Measurements from ENCODE around the gene TIPIN. TPM values are rescaled to one million over a fixed set of nuclear protein-coding genes. Genes with fewer than 3 reads are reported as not detected.

Gene TIPIN
- polyA plus RNA-seq, 1 donor from 2014 or later, result 4.7 TPM

DNA sequence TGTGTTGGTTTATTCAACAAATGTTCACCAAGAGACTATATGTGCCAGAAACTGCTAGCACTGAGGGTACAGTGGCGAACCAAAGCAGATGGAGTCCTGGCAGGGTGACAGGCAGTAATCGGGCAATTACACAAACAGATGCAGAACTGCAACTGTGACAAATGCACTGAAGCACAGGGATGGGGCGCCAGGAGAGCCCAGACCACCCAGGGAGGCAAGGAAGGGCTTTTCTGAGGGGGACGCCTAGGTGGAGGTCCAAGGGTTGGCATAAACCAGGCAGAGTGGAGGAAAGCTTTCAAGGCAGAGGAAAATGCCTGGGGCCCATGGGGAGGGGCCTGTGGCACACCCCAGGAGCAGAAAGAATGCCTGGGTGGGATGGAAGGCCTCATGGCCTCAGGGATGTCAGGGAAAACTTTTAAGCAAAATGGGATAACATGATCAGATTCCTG lies 57.7 kb downstream of the TIPIN start:
- H3K27ac Mint-ChIP-seq, result no peak overlapping the region
- no peak overlapping the region for H3K4me3 Mint-ChIP-seq

DNA sequence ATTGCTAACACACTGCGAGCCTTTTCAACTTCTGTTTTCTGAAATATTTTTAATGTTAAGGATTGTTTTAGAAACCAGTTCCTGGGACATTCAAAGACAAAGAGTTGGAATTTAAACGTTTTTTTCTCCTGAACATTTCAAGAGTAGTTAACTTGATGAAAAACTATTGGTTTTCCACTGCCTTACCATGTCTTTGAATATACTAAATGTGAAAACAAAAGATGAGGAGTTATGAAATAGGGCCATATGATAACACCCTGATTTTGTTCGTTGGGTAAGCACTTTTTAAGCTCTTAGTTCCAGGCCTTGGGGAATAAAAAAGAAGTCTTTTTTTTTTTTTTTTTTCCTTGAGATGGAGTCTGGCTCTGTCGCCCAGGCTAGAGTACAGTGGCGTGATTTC lies 60.3 kb downstream of the TIPIN start:
- Mint-ChIP-seq H3K27ac (no peak overlapping the region), H3K4me3 (peak overlapping the region in 1 of 4 donors; percentile 40), H3K36me3 (no peaks in the 10 kb centered on the region), H3K4me1 (peaks cover 18 to 28% (median 21%) of the 10 kb centered on the region in 3 donors), H3K27me3 (no peaks in the 10 kb centered on the region), H3K9me3 (no peaks in the 10 kb centered on the region)

More for the DNA sequence above, 57.7 kb downstream of the TIPIN start:
- Mint-ChIP-seq H3K9me3 (no peaks in the 10 kb centered on the region), H3K27me3 (no peaks in the 10 kb centered on the region), H3K4me1 (peaks cover 10 to 18% (median 12%) of the 10 kb centered on the region in 3 donors), H3K36me3 (no peaks in the 10 kb centered on the region)

DNA sequence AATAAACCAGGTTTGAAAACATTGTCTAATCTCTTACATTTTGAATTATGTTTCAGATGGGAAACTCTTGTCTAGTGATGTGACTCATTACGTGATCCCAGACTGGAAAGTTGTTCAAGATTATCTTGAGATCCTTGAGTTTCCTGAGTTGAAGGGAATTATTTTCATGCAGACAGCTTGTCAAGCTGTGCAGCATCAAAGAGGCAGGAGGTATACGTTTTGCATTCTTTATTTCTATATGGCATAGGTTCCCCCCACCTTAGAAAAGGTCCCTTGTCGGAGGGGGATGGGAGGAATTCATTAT lies 61.6 kb downstream of the TIPIN start:
- peak overlapping the region; percentile 82 to 96 (median 90) for H3K4me3 Mint-ChIP-seq
- H3K4me1 Mint-ChIP-seq, result peaks cover 23 to 34% (median 23%) of the 10 kb centered on the region in 3 donors
- H3K36me3 Mint-ChIP-seq, result no peaks in the 10 kb centered on the region
- no peaks in the 10 kb centered on the region for H3K27me3 Mint-ChIP-seq
- H3K27ac Mint-ChIP-seq, result peak overlapping the region; percentile 86 to 97 (median 92)
- no peaks in the 10 kb centered on the region for H3K9me3 Mint-ChIP-seq

DNA sequence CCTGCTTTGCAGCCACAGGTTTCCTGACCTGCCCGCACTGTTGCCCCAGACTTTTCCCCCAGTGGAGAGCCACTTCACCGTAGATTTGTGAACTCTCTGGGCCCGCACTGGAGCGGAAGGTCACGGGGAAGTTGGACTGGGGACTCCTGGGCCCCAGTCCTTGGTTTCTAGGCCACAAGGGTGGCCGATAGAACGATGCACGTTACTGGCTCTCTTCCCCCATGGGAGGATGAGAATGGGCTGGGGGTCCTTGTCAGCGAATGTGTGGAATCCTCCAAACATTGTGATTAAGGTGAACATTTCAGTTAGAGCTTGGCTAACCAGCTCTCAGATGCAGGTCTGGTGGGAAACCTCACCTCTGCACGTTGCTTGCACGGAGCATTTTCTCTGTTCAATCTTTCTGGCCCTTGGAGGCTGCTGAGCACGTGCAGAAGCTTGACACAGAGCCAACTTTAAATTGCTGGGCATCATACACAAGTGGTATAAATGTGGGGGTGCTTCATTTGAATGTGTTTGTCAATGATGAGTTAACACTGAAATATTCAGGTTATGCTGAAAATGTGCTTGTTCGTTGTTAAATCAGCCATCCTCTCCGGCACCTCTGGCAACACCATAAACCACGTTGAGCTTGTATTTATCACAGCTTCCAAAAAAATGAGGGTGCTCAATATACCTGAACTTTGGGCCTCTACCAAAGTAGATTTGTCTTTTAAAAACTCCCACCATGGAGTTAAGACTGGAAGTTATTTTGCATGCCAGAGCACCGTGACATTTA lies 62.1 kb downstream of the TIPIN start:
- H3K4me1 Mint-ChIP-seq, result peaks cover 23 to 34% (median 23%) of the 10 kb centered on the region in 3 donors
- H3K27me3 Mint-ChIP-seq, result no peaks in the 10 kb centered on the region
- no peaks in the 10 kb centered on the region for H3K36me3 Mint-ChIP-seq
- peak overlapping the region; percentile 82 to 96 (median 90) for H3K4me3 Mint-ChIP-seq
- H3K9me3 Mint-ChIP-seq, result no peaks in the 10 kb centered on the region
- peak overlapping the region; percentile 86 to 97 (median 92) for H3K27ac Mint-ChIP-seq

DNA sequence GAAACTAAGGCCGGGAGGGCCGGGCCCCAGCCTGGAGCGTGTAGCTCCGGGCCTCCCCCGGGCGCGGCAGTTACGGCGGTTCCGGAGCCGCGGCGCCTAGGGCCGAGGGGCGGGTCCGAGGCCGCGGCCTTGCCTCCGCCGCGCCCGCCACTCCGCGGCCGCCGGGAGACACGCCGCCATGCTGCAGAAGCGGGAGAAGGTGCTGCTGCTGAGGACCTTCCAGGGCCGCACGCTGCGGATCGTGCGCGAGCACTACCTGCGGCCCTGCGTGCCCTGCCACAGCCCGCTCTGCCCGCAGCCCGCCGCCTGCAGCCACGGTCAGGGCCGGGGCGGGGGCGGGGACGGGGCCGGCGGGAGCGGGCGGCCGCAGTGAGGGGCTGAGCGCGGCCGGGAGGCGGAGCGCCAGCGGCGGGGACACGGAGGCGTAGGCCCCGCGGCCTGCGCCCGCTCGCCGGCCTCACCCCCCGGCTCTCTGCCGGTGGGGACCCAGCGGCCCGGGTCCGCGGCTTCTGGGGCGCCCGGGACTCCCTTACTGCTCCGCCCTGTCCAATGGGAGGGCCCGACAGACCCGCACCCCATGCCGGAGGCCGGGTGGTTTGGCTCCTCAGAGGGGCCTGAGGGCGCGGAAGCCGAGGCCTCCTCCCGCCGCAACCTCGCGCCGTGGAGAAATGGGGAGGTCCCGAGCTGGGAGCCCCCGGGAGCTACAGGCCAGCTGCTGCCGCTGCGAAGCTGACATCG lies 62.9 kb downstream of the TIPIN start, which contains the start of gene DIS3L:
Gene DIS3L, plus strand, starts transcription at position 150 of the 738 bp plus-strand sequence. Its CDS starts 29 bp downstream, at position 179.
- no peaks in the 10 kb centered on the region for H3K36me3 Mint-ChIP-seq
- H3K4me1 Mint-ChIP-seq, result peaks cover 23 to 34% (median 23%) of the 10 kb centered on the region in 3 donors
- H3K27me3 Mint-ChIP-seq, result no peaks in the 10 kb centered on the region
- peak within 1 kb of the TSS; percentile 91 to 97 (median 94) for H3K27ac Mint-ChIP-seq
- H3K9me3 Mint-ChIP-seq, result no peaks in the 10 kb centered on the region
- H3K4me3 Mint-ChIP-seq, result peak within 1 kb of the TSS; percentile 86 to 96 (median 93)

DNA sequence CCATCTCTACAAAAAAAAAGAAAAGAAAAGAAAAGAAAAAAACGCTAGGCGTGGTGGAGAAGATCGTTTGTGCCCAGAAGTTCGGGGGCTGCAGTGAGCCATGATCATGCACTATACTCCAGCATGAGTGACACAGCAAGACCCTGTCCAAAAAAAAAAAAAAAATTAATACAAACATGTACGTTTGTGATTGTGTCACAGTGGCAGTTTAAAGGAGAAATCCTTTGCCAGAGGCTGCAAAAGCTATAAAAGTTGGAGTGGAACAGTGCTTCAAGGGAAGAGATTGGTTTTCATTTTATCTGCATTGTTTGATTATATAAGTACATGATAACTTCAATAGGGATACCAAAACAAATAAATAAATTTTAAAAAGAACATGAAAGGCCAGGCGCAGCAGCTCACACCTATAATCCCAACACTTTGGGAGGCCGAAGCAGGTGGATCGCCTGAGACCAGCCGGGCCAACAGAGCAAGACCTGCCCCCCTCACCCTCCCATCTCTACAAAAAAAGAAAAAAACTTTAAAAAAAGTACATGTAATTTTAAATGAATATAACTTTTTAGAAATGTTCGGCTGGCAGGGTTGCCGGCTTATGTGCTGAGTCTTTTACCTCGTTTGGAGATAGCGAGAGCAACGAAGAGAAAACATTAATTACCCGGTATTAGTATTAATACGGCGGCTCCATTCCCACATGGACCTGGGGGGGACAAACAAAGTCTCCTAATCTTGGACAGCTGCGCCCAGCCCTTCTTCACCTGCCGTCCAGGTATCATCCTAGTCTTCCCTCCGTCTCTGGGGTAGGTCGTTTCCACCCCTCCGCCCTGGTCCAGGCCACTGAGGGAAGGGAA lies 63.7 kb downstream of the TIPIN start:
- H3K27ac Mint-ChIP-seq, result peak overlapping the region; percentile 88 to 94 (median 91)
- H3K9me3 Mint-ChIP-seq, result no peaks in the 10 kb centered on the region
- peaks cover 23 to 34% (median 23%) of the 10 kb centered on the region in 3 donors for H3K4me1 Mint-ChIP-seq
- peak overlapping the region; percentile 81 to 93 (median 89) for H3K4me3 Mint-ChIP-seq
- H3K27me3 Mint-ChIP-seq, result no peaks in the 10 kb centered on the region
- no peaks in the 10 kb centered on the region for H3K36me3 Mint-ChIP-seq

DNA sequence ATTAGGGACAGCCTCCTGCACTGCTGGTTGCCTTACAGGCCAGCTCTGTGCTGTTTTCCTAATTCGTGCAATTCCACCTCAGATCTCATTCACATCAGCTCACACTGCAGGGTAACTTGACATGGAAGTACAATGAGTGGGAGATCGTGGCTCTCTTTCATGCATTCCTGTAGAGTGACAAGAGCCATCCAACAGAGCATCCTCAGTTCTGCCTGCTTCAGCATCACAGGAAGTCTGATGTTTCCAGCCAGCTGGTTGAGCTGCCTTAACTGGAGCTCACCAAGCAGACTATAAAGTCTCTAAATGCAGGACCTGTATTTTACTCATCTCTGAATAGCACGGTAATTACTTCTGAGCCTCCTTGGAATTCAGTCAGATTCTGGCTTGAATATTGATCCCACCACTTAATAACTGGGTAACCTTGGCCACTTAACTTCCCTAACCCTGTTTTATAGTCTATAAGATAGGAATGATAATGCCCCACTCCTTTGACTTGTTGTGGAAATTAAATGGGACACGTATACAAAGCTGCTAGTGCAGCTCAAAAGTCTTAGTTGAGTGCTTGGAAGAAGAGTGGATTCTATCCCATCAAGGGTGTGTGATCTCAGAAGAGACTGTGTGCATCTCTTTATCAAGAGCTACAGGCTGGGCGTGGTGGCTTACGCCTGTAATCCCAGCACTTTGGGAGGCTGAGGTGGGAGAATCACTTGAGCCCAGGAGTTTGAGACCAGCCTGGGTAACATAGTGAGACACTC lies 64.5 kb downstream of the TIPIN start:
- Mint-ChIP-seq H3K27me3 (no peaks in the 10 kb centered on the region), H3K27ac (peak overlapping the region; percentile 88 to 94 (median 91)), H3K4me3 (peak overlapping the region; percentile 81 to 93 (median 89)), H3K36me3 (no peaks in the 10 kb centered on the region), H3K9me3 (no peaks in the 10 kb centered on the region), H3K4me1 (peaks cover 26 to 37% (median 28%) of the 10 kb centered on the region in 3 donors)

DNA sequence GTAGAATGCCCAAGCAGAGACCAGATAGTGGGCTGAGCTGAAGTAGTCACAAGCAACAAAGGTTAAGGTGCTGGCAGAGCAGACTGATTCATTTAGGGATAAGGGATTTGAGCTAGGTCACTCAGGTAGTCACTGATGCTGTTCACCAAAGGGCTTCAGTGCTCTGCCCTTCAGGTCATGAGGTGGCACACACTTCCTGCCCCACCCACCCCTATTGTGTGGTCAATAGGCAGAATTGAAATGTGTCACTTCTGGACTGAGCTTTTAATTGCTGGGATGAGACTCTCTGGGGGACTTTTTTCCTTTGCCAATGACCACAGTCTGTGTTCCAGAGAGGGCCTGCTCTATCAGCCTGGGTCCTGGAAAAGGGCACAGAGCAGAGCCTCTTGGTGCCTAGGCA lies 66.0 kb downstream of the TIPIN start:
- H3K4me3 Mint-ChIP-seq, result peak overlapping the region in 1 of 4 donors; percentile 41
- no peaks in the 10 kb centered on the region for H3K36me3 Mint-ChIP-seq
- peaks cover 23 to 29% (median 28%) of the 10 kb centered on the region in 3 donors for H3K4me1 Mint-ChIP-seq
- no peaks in the 10 kb centered on the region for H3K9me3 Mint-ChIP-seq
- peak overlapping the region in 1 of 3 donors; percentile 43 for H3K27ac Mint-ChIP-seq
- no peaks in the 10 kb centered on the region for H3K27me3 Mint-ChIP-seq

DNA sequence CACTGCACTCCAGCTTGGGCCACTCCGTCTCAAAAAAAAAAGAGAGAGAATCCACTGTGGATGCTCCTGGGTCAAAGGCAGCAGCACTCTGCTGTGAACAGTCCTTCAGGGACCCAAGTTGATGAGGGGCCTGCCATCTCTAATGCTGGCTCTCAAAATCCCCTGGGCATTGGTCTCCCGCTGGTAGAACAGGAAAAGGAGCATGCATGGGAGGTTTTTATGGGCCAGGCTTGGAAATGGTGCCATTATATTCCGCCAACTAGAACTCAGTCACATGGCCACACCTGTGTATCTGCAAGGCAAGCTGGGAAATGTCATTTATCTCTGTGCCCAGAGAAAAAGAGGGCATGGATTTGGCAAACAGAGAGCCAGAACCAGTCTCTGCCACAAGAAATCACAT lies 66.5 kb downstream of the TIPIN start:
- H3K27ac Mint-ChIP-seq, result no peak overlapping the region
- H3K27me3 Mint-ChIP-seq, result no peaks in the 10 kb centered on the region
- H3K4me1 Mint-ChIP-seq, result peaks cover 20 to 27% (median 27%) of the 10 kb centered on the region in 3 donors
- H3K36me3 Mint-ChIP-seq, result no peaks in the 10 kb centered on the region
- no peaks in the 10 kb centered on the region for H3K9me3 Mint-ChIP-seq
- H3K4me3 Mint-ChIP-seq, result peak overlapping the region in 1 of 4 donors; percentile 41

DNA sequence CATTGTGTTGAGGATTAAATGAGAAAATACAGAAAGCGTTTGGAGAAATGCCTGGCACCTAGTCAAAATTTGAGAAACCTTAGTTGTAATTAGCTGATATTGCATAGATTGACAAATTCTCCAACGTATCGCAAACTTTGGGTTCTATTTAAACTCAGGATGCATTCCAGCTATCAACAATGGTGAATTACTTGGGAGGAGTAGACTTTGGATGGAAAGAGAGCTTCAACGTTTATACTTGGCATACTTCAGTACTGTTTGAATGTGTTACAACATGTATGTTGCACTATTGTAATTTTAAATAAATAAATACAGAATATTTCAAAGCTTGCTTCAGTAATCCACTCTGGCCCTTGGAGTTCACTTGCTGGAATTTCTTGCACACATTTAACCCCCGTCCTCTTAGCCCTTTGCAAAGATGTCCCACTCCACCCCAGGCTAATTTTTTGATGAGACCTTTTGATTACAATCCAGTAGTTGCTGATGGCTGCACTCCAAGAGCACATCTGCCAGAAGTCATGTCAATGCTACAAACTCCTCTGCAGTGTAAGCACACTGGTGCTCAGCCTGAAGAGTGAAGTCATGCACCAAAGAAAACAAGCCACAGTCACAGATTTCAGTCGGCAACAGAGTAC lies 67.8 kb downstream of the TIPIN start:
- H3K27me3 Mint-ChIP-seq, result no peaks in the 10 kb centered on the region
- no peaks in the 10 kb centered on the region for H3K9me3 Mint-ChIP-seq
- H3K27ac Mint-ChIP-seq, result no peak overlapping the region
- no peak overlapping the region for H3K4me3 Mint-ChIP-seq
- H3K4me1 Mint-ChIP-seq, result peaks cover 14 to 23% (median 18%) of the 10 kb centered on the region in 3 donors
- no peaks in the 10 kb centered on the region for H3K36me3 Mint-ChIP-seq

DNA sequence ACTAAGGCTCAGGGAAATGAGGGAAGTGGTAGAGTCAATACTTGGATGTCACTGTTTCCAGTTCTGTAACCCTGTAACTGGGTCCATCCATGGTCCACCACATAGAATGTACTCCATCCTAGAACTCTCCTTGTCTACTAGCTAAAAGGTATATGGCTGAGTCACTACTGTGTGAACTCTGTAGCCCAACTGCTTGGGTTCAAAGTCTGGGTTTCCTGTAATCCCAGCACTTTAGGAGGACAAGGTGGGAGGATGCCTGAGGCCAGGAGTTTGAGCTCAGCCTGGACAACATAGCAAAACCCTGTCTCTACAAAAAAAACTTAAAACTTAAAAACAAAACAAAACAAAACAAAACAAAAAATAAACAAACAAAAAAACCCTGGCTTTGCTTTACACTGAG lies 68.4 kb downstream of the TIPIN start:
- Mint-ChIP-seq H3K27ac (peak overlapping the region in 1 of 3 donors; percentile 70), H3K27me3 (no peaks in the 10 kb centered on the region), H3K4me3 (no peak overlapping the region), H3K9me3 (no peaks in the 10 kb centered on the region), H3K4me1 (peaks cover 14 to 23% (median 18%) of the 10 kb centered on the region in 3 donors), H3K36me3 (no peaks in the 10 kb centered on the region)

DNA sequence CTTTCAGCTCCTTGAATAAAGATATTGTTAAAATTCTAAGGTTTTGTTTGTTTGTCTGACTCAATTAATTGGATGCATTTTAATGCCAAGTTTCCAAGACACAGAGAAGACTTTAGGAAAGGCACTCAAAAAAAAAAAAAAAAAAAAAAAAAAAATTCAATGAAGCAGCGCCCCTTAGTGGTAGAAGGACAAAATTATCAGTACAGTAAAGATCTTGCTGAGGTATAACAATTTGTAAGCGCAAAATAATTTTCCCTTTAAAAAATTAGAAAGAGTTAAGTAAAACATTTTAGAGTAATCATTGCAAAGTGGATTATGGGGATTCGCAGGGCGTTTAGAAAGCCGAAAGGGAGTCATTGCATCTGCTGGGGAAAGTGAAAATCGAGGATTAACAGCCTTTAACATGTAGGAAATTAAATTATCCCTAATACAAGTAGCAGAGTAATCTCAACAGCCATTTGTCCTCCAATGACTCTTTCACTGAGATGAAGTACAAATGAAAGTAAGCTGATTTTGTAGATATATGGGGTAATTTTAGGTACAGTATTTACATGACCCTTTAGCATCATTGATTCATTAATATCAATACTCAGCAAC lies 68.9 kb downstream of the TIPIN start:
- H3K4me3 Mint-ChIP-seq, result peak overlapping the region in 1 of 4 donors; percentile 75
- H3K36me3 Mint-ChIP-seq, result no peaks in the 10 kb centered on the region
- peak overlapping the region in 1 of 3 donors; percentile 70 for H3K27ac Mint-ChIP-seq
- no peaks in the 10 kb centered on the region for H3K27me3 Mint-ChIP-seq
- no peaks in the 10 kb centered on the region for H3K9me3 Mint-ChIP-seq
- H3K4me1 Mint-ChIP-seq, result peaks cover 11 to 21% (median 17%) of the 10 kb centered on the region in 3 donors

All from IgD-negative memory B cell (primary cell).